Stimulated activated naive B cell treated with anti-CD40 and anti-IgM and Interleukin-4, amounts not matched to agents 10 μg/mL and 1 μg/mL and 100 μg/mL, for 72 hours (primary cell): ENCODE data around the gene TESK2.
"Not testable (repeated sequence)": the region's sequence is repeated elsewhere in the genome, so short reads cannot be mapped to it uniquely, and the experiment has no call there.

ENCODE experiments used
- ATAC-seq, 2 donors: fragments of 150-1000 bp; cut with Tn5 transposase; replicated peaks; 2 replicates each; pipeline ENCODE4 v1.10.0; 2021; ENCODE audit warnings: moderate library complexity in 1 of 2
- DNase-seq: peaks from one replicate; pipeline ENCODE4 v3.0.0; 2021
- H3K27ac Mint-ChIP-seq: one replicate; pipeline ENCODE4 v1.8.0; 2022; ENCODE audit warnings: mild to moderate bottlenecking, mixed read lengths
- H3K27me3 Mint-ChIP-seq, 2 donors: one replicate each; pipeline ENCODE4 v1.8.0; 2022; ENCODE audit warnings: mixed read lengths in 2 of 2
- H3K36me3 Mint-ChIP-seq, 2 donors: one replicate each; pipeline ENCODE4 v1.8.0; 2022; ENCODE audit warnings: mixed read lengths in 2 of 2, mild to moderate bottlenecking in 1 of 2
- H3K4me1 Mint-ChIP-seq, 2 donors: one replicate each; pipeline ENCODE4 v1.8.0; 2022; ENCODE audit warnings: mixed read lengths in 2 of 2, mild to moderate bottlenecking in 1 of 2
- H3K4me3 Mint-ChIP-seq, 2 donors: one replicate each; pipeline ENCODE4 v1.8.0; 2022; ENCODE audit warnings: mild to moderate bottlenecking in 2 of 2, mixed read lengths in 2 of 2, moderate library complexity in 1 of 2
- H3K9me3 Mint-ChIP-seq, 2 donors: one replicate each; pipeline ENCODE4 v1.8.0; 2022; ENCODE audit warnings: mixed read lengths in 2 of 2, mild to moderate bottlenecking in 1 of 2

The TESK2 gene

DNA sequence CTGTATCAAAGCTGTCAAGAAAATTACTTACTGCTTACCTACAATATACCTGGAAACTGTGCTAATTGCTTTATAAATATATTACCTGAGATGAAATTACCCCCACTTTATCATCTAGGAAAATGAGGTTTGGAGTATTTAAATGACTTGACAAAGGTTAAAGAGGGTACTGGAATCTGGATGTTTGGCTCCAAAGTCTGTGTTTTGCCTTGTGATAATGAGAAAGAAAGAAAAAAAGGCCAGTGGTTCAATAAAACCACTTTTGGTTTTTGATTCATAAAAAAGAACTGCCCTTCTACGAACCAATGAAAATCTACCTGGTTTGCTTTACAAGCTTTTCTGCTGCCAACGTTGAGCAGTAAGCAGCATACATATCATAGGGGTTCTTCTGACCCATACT lies 89.4 kb downstream of the TESK2 start:
- Mint-ChIP-seq H3K4me3 (no peak overlapping the region), H3K9me3 (no peaks in the 10 kb centered on the region), H3K36me3 (peaks cover 2 to 3% of the 10 kb centered on the region in 2 donors), H3K27me3 (no peaks in the 10 kb centered on the region), H3K27ac (no peak overlapping the region), H3K4me1 (peaks cover 0 to 2% of the 10 kb centered on the region in 2 donors)
- no peak for DNase-seq
- ATAC-seq: no peak

DNA sequence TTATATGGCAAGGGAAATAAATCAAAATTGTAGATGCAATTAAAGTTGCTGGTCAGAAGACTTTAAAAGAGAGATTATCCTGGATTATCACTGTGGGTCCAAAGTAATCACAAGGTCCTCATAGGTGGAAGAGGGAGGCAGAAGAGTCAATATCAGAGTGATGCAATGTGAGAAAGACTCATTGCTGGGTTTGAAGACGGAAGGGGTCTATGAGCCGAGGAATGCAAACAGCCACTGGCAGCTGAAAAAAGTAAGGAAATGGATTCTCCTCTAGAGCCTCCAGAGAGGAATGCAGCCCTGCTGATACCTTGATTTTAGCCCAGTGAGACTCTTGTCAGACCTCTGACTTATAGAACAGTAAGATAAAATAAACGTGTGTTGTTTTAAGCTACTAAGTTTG lies 90.9 kb downstream of the TESK2 start:
- Mint-ChIP-seq H3K36me3 (peaks cover 2 to 4% of the 10 kb centered on the region in 2 donors), H3K9me3 (no peaks in the 10 kb centered on the region), H3K27me3 (no peaks in the 10 kb centered on the region), H3K4me1 (peaks cover 8 to 9% of the 10 kb centered on the region in 2 donors), H3K4me3 (no peak overlapping the region), H3K27ac (no peak overlapping the region)
- no peak for ATAC-seq
- no peak for DNase-seq

DNA sequence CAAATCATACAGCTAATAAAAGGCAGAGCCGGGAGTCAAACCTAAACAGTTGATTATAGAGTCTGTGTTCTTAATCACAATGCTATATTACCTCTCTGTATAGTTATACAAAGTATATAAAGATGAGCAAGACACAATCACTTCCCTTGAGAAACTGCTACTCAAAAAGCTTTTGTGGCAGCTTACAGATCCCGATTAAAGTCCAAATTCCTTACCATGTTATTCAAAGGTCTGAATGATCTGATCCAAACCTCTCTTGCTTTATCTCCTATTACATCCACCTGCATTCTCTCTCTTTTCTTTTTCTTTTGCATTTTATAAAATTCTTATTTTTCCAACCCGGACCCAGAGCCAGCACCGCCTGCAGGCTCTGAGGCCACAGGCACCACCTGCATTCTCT lies 93.7 kb downstream of the TESK2 start:
- ATAC-seq: no peak
- H3K27ac Mint-ChIP-seq: no peak overlapping the region
- no peak for DNase-seq
- peaks cover 2 to 6% of the 10 kb centered on the region in 2 donors for H3K36me3 Mint-ChIP-seq
- no peak overlapping the region for H3K4me3 Mint-ChIP-seq
- no peaks in the 10 kb centered on the region for H3K9me3 Mint-ChIP-seq
- no peaks in the 10 kb centered on the region for H3K27me3 Mint-ChIP-seq
- H3K4me1 Mint-ChIP-seq: peaks cover 16 to 29% of the 10 kb centered on the region in 2 donors

DNA sequence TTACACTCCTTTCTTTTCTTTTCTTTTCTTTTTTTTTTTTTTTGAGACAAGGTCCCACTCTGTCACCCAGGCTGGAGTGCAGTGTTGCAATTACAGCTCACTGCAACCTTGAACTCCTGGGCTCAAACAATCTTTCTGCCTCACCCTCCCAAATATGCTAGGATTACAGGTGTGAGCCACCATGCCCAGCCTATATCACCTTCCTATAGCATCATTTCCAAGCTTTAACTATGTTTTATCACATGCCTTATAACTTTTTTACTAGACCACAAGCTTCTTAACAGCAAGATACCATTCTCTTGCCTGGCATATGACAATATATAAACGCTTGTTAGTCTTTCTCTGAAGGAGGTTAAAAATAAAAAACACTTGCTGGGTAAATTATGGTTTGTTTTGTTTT lies 95.4 kb downstream of the TESK2 start:
- Mint-ChIP-seq H3K4me3 (peak overlapping the region in 1 of 2 donors; percentile 25), H3K27ac (no peak overlapping the region), H3K4me1 (peaks cover 18 to 29% of the 10 kb centered on the region in 2 donors), H3K36me3 (peaks cover 2 to 6% of the 10 kb centered on the region in 2 donors), H3K27me3 (no peaks in the 10 kb centered on the region), H3K9me3 (no peaks in the 10 kb centered on the region)
- no peak for ATAC-seq
- DNase-seq: no peak

GRCh38 chr1:45395051-45395450 lies 95.9 kb downstream of the TESK2 start:
- no peaks in the 10 kb centered on the region for H3K27me3 Mint-ChIP-seq
- no peak overlapping the region for H3K4me3 Mint-ChIP-seq
- peaks cover 2 to 6% of the 10 kb centered on the region in 2 donors for H3K36me3 Mint-ChIP-seq
- H3K9me3 Mint-ChIP-seq: no peaks in the 10 kb centered on the region
- DNase-seq (no peak), ATAC-seq (no peak)
- peak overlapping the region; percentile 94 for H3K27ac Mint-ChIP-seq
- H3K4me1 Mint-ChIP-seq: peaks cover 18 to 29% of the 10 kb centered on the region in 2 donors

GRCh38 chr1:45394342-45394741 lies 96.6 kb downstream of the TESK2 start:
- no peaks in the 10 kb centered on the region for H3K27me3 Mint-ChIP-seq
- peaks cover 2 to 3% of the 10 kb centered on the region in 2 donors for H3K36me3 Mint-ChIP-seq
- DNase-seq (no peak), ATAC-seq (peak; percentile 70 to 77)
- H3K27ac Mint-ChIP-seq: peak overlapping the region; percentile 94
- H3K9me3 Mint-ChIP-seq: no peaks in the 10 kb centered on the region
- peak overlapping the region; percentile 65 to 69 for H3K4me3 Mint-ChIP-seq
- H3K4me1 Mint-ChIP-seq: peaks cover 18 to 29% of the 10 kb centered on the region in 2 donors

- Mint-ChIP-seq H3K36me3 (peaks cover 2 to 3% of the 10 kb centered on the region in 2 donors), H3K27ac (peak overlapping the region; percentile 94), H3K27me3 (no peaks in the 10 kb centered on the region), H3K4me1 (peaks cover 18 to 29% of the 10 kb centered on the region in 2 donors), H3K4me3 (peak overlapping the region; percentile 65 to 69), H3K9me3 (no peaks in the 10 kb centered on the region)
- peak; percentile 42 for DNase-seq
- peak; percentile 92 to 94 for ATAC-seq
Observed at GRCh38 chr1:45393718-45394302, 97.2 kb downstream of the TESK2 start.

- H3K27me3 Mint-ChIP-seq: no peaks in the 10 kb centered on the region
- peaks cover 0 to under 1% of the 10 kb centered on the region in 2 donors for H3K4me1 Mint-ChIP-seq
- no peak overlapping the region for H3K4me3 Mint-ChIP-seq
- peaks cover 0 to 5% of the 10 kb centered on the region in 2 donors for H3K36me3 Mint-ChIP-seq
- ATAC-seq: no peak
- DNase-seq: no peak
- H3K27ac Mint-ChIP-seq: no peak overlapping the region
- H3K9me3 Mint-ChIP-seq: no peaks in the 10 kb centered on the region
Observed at GRCh38 chr1:45386219-45386618, 104.7 kb downstream of the TESK2 start.

GRCh38 chr1:45385302-45385701 lies 105.7 kb downstream of the TESK2 start:
- DNase-seq (no peak), ATAC-seq (no peak)
- Mint-ChIP-seq H3K27ac (no peak overlapping the region), H3K4me3 (no peak overlapping the region), H3K27me3 (no peaks in the 10 kb centered on the region), H3K9me3 (no peaks in the 10 kb centered on the region), H3K4me1 (peaks cover 3 to 6% of the 10 kb centered on the region in 2 donors), H3K36me3 (peaks cover 0 to 5% of the 10 kb centered on the region in 2 donors)

- not testable (repeated sequence) for ATAC-seq, H3K36me3 Mint-ChIP-seq, H3K4me3 Mint-ChIP-seq, H3K9me3 Mint-ChIP-seq, DNase-seq, H3K27ac Mint-ChIP-seq, H3K4me1 Mint-ChIP-seq, H3K27me3 Mint-ChIP-seq
Observed at GRCh38 chr1:45384213-45384612, 106.8 kb downstream of the TESK2 start.

GRCh38 chr1:45383191-45383590 lies 107.8 kb downstream of the TESK2 start:
- no peaks in the 10 kb centered on the region for H3K27me3 Mint-ChIP-seq
- peaks cover 1 to 5% of the 10 kb centered on the region in 2 donors for H3K36me3 Mint-ChIP-seq
- no peak for DNase-seq
- peaks cover 6 to 9% of the 10 kb centered on the region in 2 donors for H3K4me1 Mint-ChIP-seq
- H3K9me3 Mint-ChIP-seq: no peaks in the 10 kb centered on the region
- H3K4me3 Mint-ChIP-seq: no peak overlapping the region
- H3K27ac Mint-ChIP-seq: no peak overlapping the region
- no peak for ATAC-seq

- H3K36me3 Mint-ChIP-seq: peaks cover 2 to 12% of the 10 kb centered on the region in 2 donors
- H3K27me3 Mint-ChIP-seq: no peaks in the 10 kb centered on the region
- H3K9me3 Mint-ChIP-seq: no peaks in the 10 kb centered on the region
- no peak for DNase-seq
- no peak overlapping the region for H3K27ac Mint-ChIP-seq
- no peak for ATAC-seq
- no peak overlapping the region for H3K4me3 Mint-ChIP-seq
- peaks cover 6 to 9% of the 10 kb centered on the region in 2 donors for H3K4me1 Mint-ChIP-seq
Observed at GRCh38 chr1:45381243-45381642, 109.7 kb downstream of the TESK2 start.

- H3K4me1 Mint-ChIP-seq: peaks cover 6 to 9% of the 10 kb centered on the region in 2 donors
- no peak for ATAC-seq
- no peak overlapping the region for H3K27ac Mint-ChIP-seq
- H3K27me3 Mint-ChIP-seq: no peaks in the 10 kb centered on the region
- H3K4me3 Mint-ChIP-seq: no peak overlapping the region
- H3K36me3 Mint-ChIP-seq: peaks cover 2 to 12% of the 10 kb centered on the region in 2 donors
- H3K9me3 Mint-ChIP-seq: no peaks in the 10 kb centered on the region
- DNase-seq: no peak
Observed at GRCh38 chr1:45380730-45381129, 110.2 kb downstream of the TESK2 start.

GRCh38 chr1:45380125-45380524 lies 110.8 kb downstream of the TESK2 start:
- Mint-ChIP-seq H3K9me3 (no peaks in the 10 kb centered on the region), H3K4me1 (peaks cover 10 to 14% of the 10 kb centered on the region in 2 donors), H3K36me3 (peaks cover 2 to 12% of the 10 kb centered on the region in 2 donors), H3K27me3 (no peaks in the 10 kb centered on the region), H3K4me3 (no peak overlapping the region), H3K27ac (peak overlapping the region; percentile 60)
- ATAC-seq (peak in 1 of 2 donors; percentile 58), DNase-seq (no peak)

DNA sequence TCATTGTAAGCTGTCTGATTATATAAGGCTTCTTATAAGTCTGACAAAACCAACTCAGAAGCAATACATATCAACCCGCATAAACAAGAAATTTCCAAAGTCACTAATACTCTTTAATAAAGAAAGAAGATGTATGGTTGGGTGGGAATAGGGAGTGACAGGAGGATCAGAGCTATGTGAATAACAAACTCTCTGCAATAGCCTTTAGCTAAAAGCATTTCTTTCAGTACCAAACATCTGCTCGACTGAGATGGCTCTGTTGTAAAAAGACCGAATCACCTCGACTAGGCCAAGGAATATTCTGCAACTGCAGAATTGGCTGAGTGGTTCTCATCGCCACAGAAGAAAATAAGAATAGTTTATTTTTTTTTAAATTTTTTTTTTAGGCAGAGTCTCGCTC lies 111.4 kb downstream of the TESK2 start:
- ATAC-seq (no peak), DNase-seq (no peak)
- Mint-ChIP-seq H3K27ac (no peak overlapping the region), H3K9me3 (no peaks in the 10 kb centered on the region), H3K4me3 (no peak overlapping the region), H3K4me1 (peaks cover 16 to 20% of the 10 kb centered on the region in 2 donors), H3K27me3 (no peaks in the 10 kb centered on the region), H3K36me3 (peaks cover 2 to 12% of the 10 kb centered on the region in 2 donors)
